H1 (cell line): ENCODE measurements around the gene IFITM2. TPM values are rescaled to one million over a fixed set of nuclear protein-coding genes. Genes with fewer than 3 reads are reported as not detected.

ENCODE experiments used
- CTCF ChIA-PET: fragments of 300-600 bp; sonication (Branson Sonifier 250); formaldehyde crosslinking; loops from one replicate; lab custom pipeline; 2021; ENCODE audit not compliant: partially characterized antibody; lab: Charles Lee
- POLR2A ChIA-PET: fragments of 300-600 bp; sonication (Branson Sonifier 250); formaldehyde crosslinking; loops from one replicate; lab custom pipeline; 2021; ENCODE audit warnings: inconsistent platforms; ENCODE audit not compliant: partially characterized antibody; lab: Charles Lee
- DNase-seq, 2 experiments: peaks; one replicate each; pipeline versions ENCODE4 v3.0.0 to v3.0.0-alpha.2; 2010 to 2022; ENCODE audit warnings: low spot score in 2 of 2, low read depth in 1 of 2, mixed read lengths in 1 of 2
- FAIRE-seq: peaks from 2 replicates; lab custom pipeline; 2011; peaks lifted over from hg19 to GRCh38; lab: Jason Lieb, UNC
- H2AFZ ChIP-seq: 2 replicates; pipeline ENCODE4 v1.8.1; 2012; ENCODE audit warnings: low read length, inconsistent platforms
- H2AK5ac ChIP-seq: 2 replicates; pipeline ENCODE4 v1.6.1; 2013; ENCODE audit warnings: low read depth, low read length
- H2BK120ac ChIP-seq: replicated peaks from 2 replicates; pipeline ENCODE3; 2013; ENCODE audit warnings: low read depth, low read length, inconsistent platforms
- H2BK12ac ChIP-seq: 2 replicates; pipeline ENCODE4 v1.6.1; 2013; ENCODE audit warnings: low read depth, low read length
- H2BK15ac ChIP-seq: 2 replicates; pipeline ENCODE4 v1.6.1; 2013; ENCODE audit warnings: low read length
- H2BK20ac ChIP-seq: 2 replicates; pipeline ENCODE4 v1.6.1; 2013; ENCODE audit warnings: low read length
- H2BK5ac ChIP-seq: 2 replicates; pipeline ENCODE4 v1.6.1; 2013; ENCODE audit warnings: low read depth, low read length
- H3K14ac ChIP-seq: 2 replicates; pipeline ENCODE4 v1.6.1; 2013; ENCODE audit warnings: inconsistent platforms; ENCODE audit not compliant: insufficient read length
- H3K18ac ChIP-seq: 2 replicates; pipeline ENCODE4 v1.6.1; 2013; ENCODE audit warnings: low read length; ENCODE audit errors: extremely low read depth
- H3K23ac ChIP-seq: 2 replicates; pipeline ENCODE4 v1.6.1; 2013; ENCODE audit warnings: inconsistent platforms; ENCODE audit not compliant: insufficient read length
- H3K23me2 ChIP-seq: 2 replicates; pipeline ENCODE4 v1.6.1; 2013; ENCODE audit warnings: low read depth, low read length
- H3K27ac ChIP-seq: 2 replicates; pipeline ENCODE4 v1.6.1; 2011; ENCODE audit warnings: low read depth, low read length, inconsistent platforms
- H3K27me3 ChIP-seq, 4 experiments: replicated peaks in 1 of 4; 1 replicate in 1 of 4; 2 replicates in 3 of 4; pipeline versions ENCODE4 v1.6.1 to v1.8.1; 2011 to 2013; ENCODE audit warnings: low read length in 3 of 4, mild to moderate bottlenecking in 3 of 4, inconsistent platforms in 2 of 4, mixed read lengths in 2 of 4, moderate library complexity in 1 of 4; ENCODE audit not compliant: control insufficient read depth in 3 of 4, insufficient read depth in 3 of 4; ENCODE audit errors: extremely low read depth in 1 of 4
- H3K36me3 ChIP-seq, 4 experiments: 2 replicates each; pipeline versions ENCODE4 v1.6.1 to v1.8.1; 2011 to 2013; ENCODE audit warnings: mild to moderate bottlenecking in 4 of 4, low read length in 3 of 4, moderate library complexity in 2 of 4, control low read depth in 1 of 4, inconsistent platforms in 1 of 4; ENCODE audit not compliant: insufficient read depth in 4 of 4, control insufficient read depth in 2 of 4
- H3K4ac ChIP-seq: replicated peaks from 2 replicates; pipeline ENCODE3; 2013; ENCODE audit warnings: low read length, low read depth, mixed read lengths, inconsistent platforms; ENCODE audit not compliant: insufficient read length
- H3K4me1 ChIP-seq, 4 experiments: replicated peaks in 1 of 4; 1 replicate in 1 of 4; 2 replicates in 3 of 4; pipeline versions ENCODE4 v1.6.1 to v1.8.1; 2011 to 2013; ENCODE audit warnings: low read length in 3 of 4, inconsistent platforms in 2 of 4, mixed read lengths in 1 of 4; ENCODE audit not compliant: insufficient read depth in 4 of 4, control insufficient read depth in 3 of 4
- H3K4me2 ChIP-seq, 2 experiments: 2 replicates each; pipeline versions ENCODE4 v1.6.1 to v1.8.1; 2011 to 2013; ENCODE audit warnings: low read depth in 2 of 2, low read length in 2 of 2, control low read depth in 1 of 2, inconsistent platforms in 1 of 2, mild to moderate bottlenecking in 1 of 2; ENCODE audit not compliant: insufficient read depth in 1 of 2
- H3K4me3 ChIP-seq, 4 experiments: fragments of 200-600, 300-600 bp in 1 of 4; sonication (generic), shearing (Covaris generic), sonication (Bioruptor Twin) in 1 of 4; 2 replicates each; pipeline versions ENCODE4 v1.5.1 to v1.8.1; 2011 to 2016; ENCODE audit warnings: low read length in 4 of 4, low read depth in 3 of 4, control low read depth in 2 of 4, inconsistent platforms in 2 of 4, mild to moderate bottlenecking in 2 of 4, mixed read lengths in 1 of 4, moderate library complexity in 1 of 4; ENCODE audit not compliant: insufficient read depth in 2 of 4; ENCODE audit errors: extremely low read depth in 1 of 4
- H3K56ac ChIP-seq: replicated peaks from 2 replicates; pipeline ENCODE3; 2013; ENCODE audit warnings: low read depth, mild to moderate bottlenecking, mixed read lengths, low read length, inconsistent platforms; ENCODE audit not compliant: insufficient read length
- H3K79me1 ChIP-seq: 2 replicates; pipeline ENCODE4 v1.6.1; 2013; ENCODE audit warnings: low read depth, low read length, control low read depth
- H3K79me2 ChIP-seq, 2 experiments: 2 replicates each; pipeline versions ENCODE4 v1.6.1 to v1.8.1; 2012 to 2013; ENCODE audit warnings: low read length in 2 of 2, mild to moderate bottlenecking in 2 of 2, inconsistent platforms in 1 of 2; ENCODE audit not compliant: insufficient read depth in 2 of 2, control insufficient read depth in 1 of 2
- H3K9ac ChIP-seq, 4 experiments: replicated peaks in 1 of 4; 1 replicate in 1 of 4; 2 replicates in 3 of 4; pipeline versions ENCODE4 v1.6.1 to v1.8.1; 2011 to 2013; ENCODE audit warnings: low read depth in 3 of 4, low read length in 3 of 4, control low read depth in 2 of 4, mild to moderate bottlenecking in 2 of 4, moderate library complexity in 2 of 4, inconsistent platforms in 1 of 4; ENCODE audit errors: extremely low read depth in 1 of 4
- H3K9me3 ChIP-seq, 2 experiments: 2 replicates each; pipeline versions ENCODE4 v1.6.1 to v1.8.1; 2012 to 2013; ENCODE audit warnings: mild to moderate bottlenecking in 2 of 2, moderate library complexity in 2 of 2, control low read depth in 1 of 2, inconsistent platforms in 1 of 2, low read depth in 1 of 2, low read length in 1 of 2, mixed read lengths in 1 of 2; ENCODE audit not compliant: insufficient read depth in 2 of 2
- H4K20me1 ChIP-seq, 2 experiments: replicated peaks in 1 of 2; 2 replicates each; pipeline versions ENCODE3 to v1.8.1; 2011 to 2013; ENCODE audit warnings: inconsistent platforms in 2 of 2, low read length in 2 of 2, mild to moderate bottlenecking in 1 of 2; ENCODE audit not compliant: insufficient read depth in 2 of 2, control insufficient read depth in 1 of 2
- H4K5ac ChIP-seq: 2 replicates; pipeline ENCODE4 v1.6.1; 2013; ENCODE audit warnings: low read length, low read depth, mixed read lengths, inconsistent platforms; ENCODE audit not compliant: insufficient read length
- H4K8ac ChIP-seq: 2 replicates; pipeline ENCODE4 v1.8.0; 2013; ENCODE audit warnings: mild to moderate bottlenecking, moderate library complexity, low read length, inconsistent platforms; ENCODE audit not compliant: insufficient read depth; ENCODE audit errors: extremely low read depth
- H4K91ac ChIP-seq: replicated peaks from 2 replicates; pipeline ENCODE3; 2013; ENCODE audit warnings: low read length, mixed read lengths, inconsistent platforms; ENCODE audit not compliant: insufficient read length
- CEBPB ChIP-seq: IDR thresholded peaks from 2 replicates; pipeline ENCODE4 v1.6.1; 2012; ENCODE audit warnings: low read depth, low read length
- JUND ChIP-seq: IDR thresholded peaks from 2 replicates; pipeline ENCODE4 v1.6.1; 2011; ENCODE audit warnings: mild to moderate bottlenecking, improper control_type of control experiment, low read length
- MAFK ChIP-seq: IDR thresholded peaks from 2 replicates; pipeline ENCODE4 v1.6.1; 2012; ENCODE audit warnings: low read depth, mild to moderate bottlenecking, improper control_type of control experiment, low read length
- RFX5 ChIP-seq: IDR thresholded peaks from 2 replicates; pipeline ENCODE4 v1.6.1; 2011; ENCODE audit warnings: low read depth, low read length, improper control_type of control experiment, borderline replicate concordance
- SIRT6 ChIP-seq: IDR thresholded peaks from one replicate; pipeline ENCODE4 v1.7.1; 2012; ENCODE audit warnings: low read length, inconsistent platforms
- SUZ12 ChIP-seq: fragments of 200-600 bp; sonication (generic); IDR thresholded peaks from 2 replicates; pipeline ENCODE4 v1.6.1; 2012; ENCODE audit warnings: mild to moderate bottlenecking, inconsistent platforms, low read length, moderate library complexity, mixed read lengths
- TAF7 ChIP-seq: optimal IDR thresholded peaks from 2 replicates; pipeline ENCODE3; 2011; ENCODE audit warnings: low read depth, mild to moderate bottlenecking, inconsistent platforms, low read length, moderate library complexity, borderline replicate concordance
- ZNF274 ChIP-seq: IDR thresholded peaks from 2 replicates; pipeline ENCODE4 v1.7.0; 2012; ENCODE audit warnings: low read length, borderline replicate concordance; ENCODE audit errors: extremely low read depth
- WGBS, 2 experiments: shearing (Covaris generic) in 1 of 2; methylation state at CpG; one replicate each; pipeline versions ENCODE4 v1.1.6 to v1.1.7; 2013 to 2015; ENCODE audit warnings: low lambda C conversion rate in 2 of 2, mixed read lengths in 2 of 2, inconsistent platforms in 1 of 2, low coverage in 1 of 2, missing lambda C conversion rate in 1 of 2; ENCODE audit not compliant: insufficient replicate concordance in 2 of 2, insufficient coverage in 1 of 2, insufficient read length in 1 of 2; ENCODE audit errors: extremely low coverage in 1 of 2, missing lambda C conversion rate in 1 of 2; 5-methylcytosine and 5-hydroxymethylcytosine counted together
- polyA plus RNA-seq, 7 experiments: library from polyadenylated mRNA; depleted of rRNA in 3 of 7; stranded (reverse) in 5 of 7; unstranded in 2 of 7; fragments of >200 nt in 5 of 7; fragments of 200-250 nt in 2 of 7; gene quantifications; 1 replicate in 5 of 7; 2 replicates in 1 of 7; 4 replicates in 1 of 7; pipeline versions ENCODE4 v1.2.1 to v1.2.3, GENCODE V29; 2011 to 2013; ENCODE audit warnings: missing spikeins in 2 of 7, mixed read lengths in 2 of 7
- total RNA-seq: library from RNA; stranded (reverse); fragmentation: NEBNext Ultra II Directional; extraction: Animal tissue kit (Norgen Biotek cat#: 25700); gene quantifications from 2 replicates; pipeline ENCODE4 v1.2.1, GENCODE V29; 2021

IFITM2 gene
- total and polyA plus RNA-seq, 2 of the 8 experiments (the other 6 are each of a cell fraction or from before 2014, with no cell fraction given), result 399 to 764 TPM

- Histone ChIP-seq H3K23me2 (no peaks in the 10 kb centered on the region), H3K27me3 (no peaks in the 10 kb centered on the region), H3K79me2 (no peaks in the 10 kb centered on the region), H2BK20ac (no peak overlapping the region), H3K9me3 (no peaks in the 10 kb centered on the region), H2BK12ac (peak overlapping the region; percentile 39; the same call in 1 of the 2 replicates), H3K23ac (no peak overlapping the region), H4K20me1 (no peaks in the 10 kb centered on the region), H2BK5ac (peak overlapping the region; percentile 83; the same call in 1 of the 2 replicates), H3K27ac (no peak overlapping the region), H4K5ac (no peak overlapping the region), H3K36me3 (peaks cover 3 to 26% (median 15%) of the 10 kb centered on the region in 4 experiments; a peak in 6 of 8 replicates)
- no peak for TF ChIP-seq SUZ12
- TF ChIP-seq RFX5, result no peak
- TF ChIP-seq TAF7, result no peak
- TF ChIP-seq ZNF274, result no peak
- no peak for TF ChIP-seq SIRT6
- no peak for TF ChIP-seq CEBPB
- no peak for TF ChIP-seq MAFK
- TF ChIP-seq JUND, result no peak
- TF ChIP-seq, all 59 proteins: peak for 0
- peaks cover 6 to 21% (median 12%) of the 10 kb centered on the region in 4 experiments for H3K4me1 ChIP-seq
- H2AK5ac ChIP-seq, result peak overlapping the region; percentile 88; the same call in 1 of the 2 replicates
- CTCF ChIA-PET, result interaction anchor here (2.2 kb wide), 1 partner anchor 46 kb away, joined by 11 read pairs; no protein-coding TSS in a partner anchor
- no peaks in the 10 kb centered on the region for H3K79me1 ChIP-seq
- 91% methylated on average over 13 of the region's 13 CpGs; no CpG with 5 or more reads in 1 of the 2 experiments for WGBS, 2 experiments
- H3K4ac ChIP-seq, result no peak overlapping the region
- peak overlapping the region; percentile 88; the same call in 1 of the 2 replicates for H2BK15ac ChIP-seq
- no peak overlapping the region for H3K9ac ChIP-seq
- no peak overlapping the region; the same call in none of the 2 replicates for H4K8ac ChIP-seq
- no peak overlapping the region for H3K14ac ChIP-seq
- FAIRE-seq (no peak), DNase-seq (no peak)
- H3K56ac ChIP-seq, result no peak overlapping the region
- POLR2A ChIA-PET, result interaction anchor here (1.5 to 5.2 kb wide), 2 partner anchors 12 to 65 kb away, joined by 4 to 51 read pairs; partner anchors contain the start of gene PGGHG
- H2AFZ ChIP-seq, result no peak overlapping the region
- H4K91ac ChIP-seq, result peak overlapping the region; percentile 30
- H3K4me3 ChIP-seq, result no peak overlapping the region
- peak overlapping the region; percentile 60; the same call in 1 of the 2 replicates for H3K18ac ChIP-seq
- H2BK120ac ChIP-seq, result no peak overlapping the region
- H3K4me2 ChIP-seq, result no peak overlapping the region
Observed at GRCh38 chr11:297051-297585, 10.5 kb upstream of the IFITM2 start.
